WI38 (cell line): ENCODE measurements around the gene C1QTNF1.
A peak's percentile ranks its signal among the peaks of the same experiment; 100 is the strongest.

Experiments used
- H3K4me3 ChIP-seq: 2 replicates; pipeline ENCODE4 v1.5.1; 2011; ENCODE audit warnings: low read depth, mild to moderate bottlenecking, control low read depth, low read length
- TF ChIP-seq, protein P1 (sequence below): IDR thresholded peaks from 2 replicates; pipeline ENCODE4 v1.5.1; 2012; ENCODE audit warnings: low read depth, mild to moderate bottlenecking, control low read depth, low read length

The C1QTNF1 gene

DNA sequence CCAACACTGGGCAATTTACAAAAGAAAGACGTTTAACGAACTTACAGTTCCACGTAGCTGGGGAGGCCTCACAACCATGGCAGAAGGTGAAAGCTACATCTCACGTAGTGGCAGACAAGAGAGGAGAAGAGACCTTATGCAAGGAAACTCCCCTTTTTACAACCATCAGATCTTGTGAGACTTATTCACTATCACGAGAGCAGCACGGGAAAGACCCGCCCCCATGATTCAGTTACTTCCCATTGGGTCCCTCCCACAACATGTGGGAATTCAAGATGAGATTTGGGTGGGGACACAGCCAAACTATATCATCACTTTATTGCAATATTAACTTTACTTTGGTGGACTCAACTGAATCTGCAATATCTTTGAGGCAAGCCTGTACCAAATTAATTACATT is 38.7 kb downstream of the C1QTNF1 start:
- H3K4me3 ChIP-seq = no peak overlapping the region

DNA sequence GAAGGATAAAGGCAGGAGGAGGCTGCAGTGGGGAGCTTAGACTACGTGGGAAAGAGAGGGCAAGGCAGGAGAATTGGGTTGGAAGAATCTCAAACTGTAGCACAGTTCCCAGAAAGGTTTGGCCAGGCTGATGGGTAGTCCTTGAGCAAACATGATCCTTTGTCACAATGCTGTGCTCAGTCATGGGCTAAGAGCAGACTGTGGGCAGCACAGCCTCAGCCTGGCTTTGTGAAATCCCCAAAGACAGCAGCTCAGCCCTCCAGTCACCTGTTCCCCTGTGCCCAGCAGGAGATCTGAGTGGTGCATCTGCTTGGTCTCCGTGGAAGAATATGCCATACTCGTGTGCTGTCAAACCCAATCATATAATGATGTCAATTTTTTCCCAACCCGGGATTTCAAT is 40.1 kb downstream of the C1QTNF1 start:
- TF ChIP-seq, protein P1, sequence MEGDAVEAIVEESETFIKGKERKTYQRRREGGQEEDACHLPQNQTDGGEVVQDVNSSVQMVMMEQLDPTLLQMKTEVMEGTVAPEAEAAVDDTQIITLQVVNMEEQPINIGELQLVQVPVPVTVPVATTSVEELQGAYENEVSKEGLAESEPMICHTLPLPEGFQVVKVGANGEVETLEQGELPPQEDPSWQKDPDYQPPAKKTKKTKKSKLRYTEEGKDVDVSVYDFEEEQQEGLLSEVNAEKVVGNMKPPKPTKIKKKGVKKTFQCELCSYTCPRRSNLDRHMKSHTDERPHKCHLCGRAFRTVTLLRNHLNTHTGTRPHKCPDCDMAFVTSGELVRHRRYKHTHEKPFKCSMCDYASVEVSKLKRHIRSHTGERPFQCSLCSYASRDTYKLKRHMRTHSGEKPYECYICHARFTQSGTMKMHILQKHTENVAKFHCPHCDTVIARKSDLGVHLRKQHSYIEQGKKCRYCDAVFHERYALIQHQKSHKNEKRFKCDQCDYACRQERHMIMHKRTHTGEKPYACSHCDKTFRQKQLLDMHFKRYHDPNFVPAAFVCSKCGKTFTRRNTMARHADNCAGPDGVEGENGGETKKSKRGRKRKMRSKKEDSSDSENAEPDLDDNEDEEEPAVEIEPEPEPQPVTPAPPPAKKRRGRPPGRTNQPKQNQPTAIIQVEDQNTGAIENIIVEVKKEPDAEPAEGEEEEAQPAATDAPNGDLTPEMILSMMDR = no peak
- no peak overlapping the region for H3K4me3 ChIP-seq

More for the DNA sequence above, 38.7 kb downstream of the C1QTNF1 start:
- TF ChIP-seq, protein P1 = no peak

DNA sequence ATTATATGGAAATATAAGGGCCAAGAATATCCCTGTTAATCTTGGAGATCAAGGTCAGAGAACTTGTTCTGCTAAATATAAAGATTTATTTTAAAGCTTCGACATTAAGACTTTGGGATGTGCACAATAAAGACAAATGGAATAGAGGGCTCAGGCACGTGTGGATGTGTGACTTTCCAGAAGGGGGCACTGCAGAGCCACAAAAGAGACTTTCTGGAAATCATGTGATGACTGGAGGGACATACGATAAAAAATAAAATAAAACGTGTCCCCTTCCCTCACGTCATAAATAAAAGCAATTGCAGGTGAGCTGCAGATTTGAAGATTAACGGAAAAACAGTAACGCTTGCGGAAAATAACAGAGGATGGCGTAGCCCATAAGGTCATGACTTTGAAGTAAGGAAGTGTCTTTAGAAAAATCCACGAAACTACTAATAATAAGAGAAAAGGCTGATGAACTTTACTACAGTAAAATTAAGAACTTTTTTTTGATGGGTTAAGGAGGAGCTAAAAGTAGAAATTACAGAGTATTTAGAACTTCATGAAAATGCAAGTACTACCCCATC is 41.2 kb downstream of the C1QTNF1 start:
- H3K4me3 ChIP-seq = no peak overlapping the region
- TF ChIP-seq, protein P1 = peak; percentile 46

DNA sequence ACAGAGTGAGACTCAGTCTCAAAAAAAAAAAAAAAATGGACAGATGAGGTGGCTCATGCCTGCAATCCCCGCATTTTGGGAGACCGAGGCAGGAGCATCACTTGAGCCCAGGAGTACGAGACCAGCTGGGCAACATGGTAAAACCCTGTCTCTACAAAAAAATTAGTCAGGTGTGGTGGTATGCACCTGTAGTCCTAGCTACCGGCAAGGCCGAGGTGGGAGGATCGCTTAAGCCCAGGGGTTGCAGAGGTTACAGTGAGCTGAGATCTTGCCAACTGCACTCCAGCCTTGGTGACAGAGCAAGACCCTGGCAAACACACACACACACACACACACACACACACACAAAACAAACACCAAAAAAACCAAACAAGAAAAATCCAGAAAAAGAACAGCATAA is 43.0 kb downstream of the C1QTNF1 start:
- no peak overlapping the region for H3K4me3 ChIP-seq
- TF ChIP-seq, protein P1 = no peak

DNA sequence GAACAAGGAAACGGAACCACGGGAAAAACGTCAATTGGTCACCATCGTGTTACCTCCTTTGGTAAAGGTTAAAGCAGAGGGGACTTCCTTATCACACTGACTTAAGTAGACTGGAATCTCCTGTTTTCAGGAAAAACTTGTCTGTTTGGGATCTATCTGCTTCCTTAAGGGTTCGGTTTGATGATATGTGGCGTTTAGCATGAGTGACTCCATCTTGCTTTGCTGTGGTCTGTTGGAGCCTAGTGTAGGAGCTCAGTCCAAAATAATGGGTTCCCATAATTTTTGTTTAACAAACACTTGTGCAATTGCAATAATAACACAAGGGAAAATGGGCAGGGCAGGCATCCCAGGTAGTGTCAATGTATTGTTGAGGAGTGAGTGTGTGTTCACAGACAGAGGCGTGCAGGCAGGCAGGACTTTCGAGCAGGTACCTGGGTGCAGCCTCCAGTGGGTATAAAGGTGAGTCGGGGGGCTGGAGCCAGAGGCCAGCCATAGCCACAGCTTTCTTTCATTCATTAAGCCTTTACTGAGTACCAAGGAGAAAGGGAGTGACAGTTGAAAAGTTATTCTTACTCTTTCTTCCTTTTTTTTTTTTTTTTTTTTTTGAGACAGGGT is 46.4 kb downstream of the C1QTNF1 start:
- H3K4me3 ChIP-seq = no peak overlapping the region
- TF ChIP-seq, protein P1 = no peak

DNA sequence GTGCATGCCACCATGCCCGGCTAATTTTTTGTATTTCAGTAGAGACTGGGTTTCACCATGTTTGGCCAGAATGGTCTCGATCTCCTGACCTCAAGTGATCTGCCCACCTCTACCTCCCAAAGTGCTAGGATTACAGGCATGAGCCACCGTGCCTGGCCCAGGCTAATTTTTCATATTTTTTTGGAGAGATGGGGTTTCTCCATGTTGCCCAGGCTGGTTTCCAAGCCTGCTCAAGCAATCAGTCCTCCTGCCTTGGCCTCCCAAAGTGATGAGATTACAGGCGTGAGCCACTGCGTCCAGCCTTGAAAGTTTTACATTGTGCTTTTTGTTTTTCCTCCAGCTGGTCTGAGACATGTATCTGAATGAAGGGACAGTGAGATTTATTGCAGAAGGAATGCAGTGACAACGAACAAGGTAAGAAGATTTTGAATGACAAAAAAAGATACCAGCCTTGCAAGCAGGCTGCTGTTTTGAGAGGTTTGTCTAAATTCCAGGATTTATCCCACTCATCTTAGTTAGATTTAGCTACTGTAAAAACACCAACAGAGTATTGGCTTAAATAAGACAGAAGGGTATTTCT is 47.3 kb downstream of the C1QTNF1 start:
- TF ChIP-seq, protein P1 = no peak

DNA sequence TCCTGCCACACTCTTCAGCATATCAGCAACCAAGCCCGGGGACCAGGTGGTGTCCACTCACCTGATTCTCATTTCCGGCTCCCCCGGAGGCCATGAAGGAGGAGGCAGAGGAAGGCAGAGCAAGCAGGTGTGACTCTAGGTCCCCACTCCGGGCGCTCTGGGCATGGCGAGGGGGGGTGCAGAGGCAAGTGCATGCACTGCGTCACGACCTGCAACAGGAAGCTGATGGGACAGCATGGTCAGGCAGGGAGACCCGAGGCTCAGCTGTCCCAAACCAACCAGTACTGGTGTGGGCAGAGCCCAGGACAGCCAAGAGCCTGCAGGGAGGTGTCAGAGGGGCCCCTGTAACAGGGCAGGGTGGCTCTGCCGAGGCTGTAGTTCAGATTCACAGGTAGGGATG is 48.6 kb downstream of the C1QTNF1 start:
- H3K4me3 ChIP-seq = no peak overlapping the region
- TF ChIP-seq, protein P1 = no peak

More for the DNA sequence above, 47.3 kb downstream of the C1QTNF1 start:
- H3K4me3 ChIP-seq = no peak overlapping the region
